IPS DF 4.7 (cell line): ENCODE measurements around the gene GRIA1.
"Not testable (repeated sequence)": the region's sequence is repeated elsewhere in the genome, so short reads cannot be mapped to it uniquely, and the experiment has no call there.

Source experiments
- DNase-seq: peaks from one replicate; pipeline ENCODE4 v3.0.0-alpha.2; 2013; ENCODE audit warnings: low spot score; ENCODE audit errors: extremely low read depth

Gene GRIA1

GRCh38 chr5:153717287-153717686 is 226.8 kb downstream of the GRIA1 start:
- DNase-seq, result no peak

DNA sequence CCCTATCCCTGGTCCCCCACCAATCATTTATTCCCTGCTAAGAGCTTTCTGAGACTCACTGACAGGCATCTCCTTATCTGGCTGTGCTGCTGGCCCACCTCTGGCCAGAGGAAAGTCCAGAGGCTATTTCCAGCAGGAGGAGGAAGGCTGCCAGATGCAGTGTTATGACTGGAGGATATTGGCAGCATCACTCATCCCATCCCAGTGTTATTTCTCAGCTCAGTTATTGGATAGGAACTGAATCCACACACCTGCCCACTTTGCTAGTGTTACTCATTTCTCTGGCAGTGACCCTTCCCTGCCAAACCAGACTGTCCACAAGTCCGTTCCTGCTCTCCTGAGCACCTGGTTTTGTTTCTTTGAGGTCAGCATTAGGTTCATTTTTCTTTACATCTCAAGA is 228.2 kb downstream of the GRIA1 start:
- no peak for DNase-seq

GRCh38 chr5:153719324-153719723 is 228.9 kb downstream of the GRIA1 start:
- DNase-seq, result no peak

DNA sequence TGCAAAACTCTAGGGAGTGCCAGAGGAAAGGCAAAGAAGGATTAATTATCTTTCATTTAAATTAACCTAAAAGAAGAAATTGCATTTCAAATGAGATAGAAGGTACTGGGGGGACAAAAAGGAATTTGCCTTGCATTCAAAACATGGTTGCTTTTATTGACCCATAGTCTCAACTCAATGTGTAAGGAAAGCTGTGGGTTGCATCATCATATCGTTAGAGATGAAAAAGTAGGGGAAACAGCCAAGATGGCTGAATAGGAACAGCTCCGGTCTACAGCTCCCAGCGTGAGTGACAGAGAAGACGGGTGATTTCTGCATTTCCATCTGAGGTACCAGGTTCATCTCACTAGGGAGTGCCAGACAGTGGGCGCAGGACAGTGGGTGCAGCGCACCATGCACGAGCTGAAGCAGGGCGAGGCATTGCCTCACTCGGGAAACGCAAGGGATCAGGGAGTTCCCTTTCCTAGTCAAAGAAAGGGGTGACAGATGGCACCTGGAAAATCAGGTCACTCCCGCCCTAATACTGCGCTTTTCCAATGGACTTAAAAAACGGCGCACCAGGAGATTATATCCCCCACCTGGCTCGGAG is 232.6 kb downstream of the GRIA1 start:
- not testable (repeated sequence) for DNase-seq

DNA sequence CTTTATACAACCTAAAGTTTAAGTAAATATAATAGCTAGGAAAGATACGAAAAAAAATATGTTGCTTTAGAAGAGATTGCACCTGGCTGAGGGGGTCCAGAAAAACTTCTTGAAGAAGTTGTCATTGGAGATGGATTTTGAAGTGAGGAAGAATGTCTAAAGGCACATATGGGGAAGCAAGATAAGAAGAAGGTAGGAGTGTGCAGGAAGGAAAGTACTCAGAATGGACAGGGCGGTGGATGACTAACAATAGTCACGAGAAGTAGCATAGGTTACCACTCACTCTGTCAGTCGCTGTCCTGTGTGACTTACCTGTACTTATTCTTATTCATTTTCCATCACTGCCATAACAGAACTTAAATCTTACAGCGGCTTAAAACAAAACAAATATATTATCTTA is 251.6 kb downstream of the GRIA1 start:
- DNase-seq, result no peak

GRCh38 chr5:153744751-153745150 is 254.3 kb downstream of the GRIA1 start:
- no peak for DNase-seq

DNA sequence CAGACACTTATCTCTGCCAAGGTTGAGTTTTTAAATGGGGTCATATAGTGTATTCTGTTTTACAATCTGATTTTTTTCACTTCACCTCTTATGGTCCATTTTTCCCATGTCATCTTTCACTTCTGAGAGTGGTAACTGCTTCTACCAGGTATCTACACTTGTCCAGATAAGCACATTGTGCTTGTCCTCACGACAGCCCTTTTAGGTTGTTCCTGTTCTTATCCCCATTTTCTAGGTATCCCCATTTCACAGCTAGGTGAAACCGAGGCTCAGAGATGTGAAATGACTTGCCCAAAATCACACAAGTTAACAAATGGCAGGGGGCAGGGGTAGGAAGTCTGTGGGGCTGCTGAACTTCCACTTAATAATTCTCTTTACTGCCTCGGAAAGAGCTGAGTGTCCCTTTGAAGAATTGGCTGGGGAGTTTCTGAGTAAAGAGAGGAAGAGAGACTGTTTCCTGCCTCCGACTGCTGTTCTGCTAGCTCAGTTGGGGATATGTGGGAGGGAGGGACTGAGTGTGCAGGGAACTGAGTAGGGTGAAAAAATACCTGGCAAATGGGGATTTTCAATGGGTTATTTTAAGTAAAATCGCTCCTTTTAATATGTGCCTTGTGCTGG is 255.4 kb downstream of the GRIA1 start:
- no peak for DNase-seq

DNA sequence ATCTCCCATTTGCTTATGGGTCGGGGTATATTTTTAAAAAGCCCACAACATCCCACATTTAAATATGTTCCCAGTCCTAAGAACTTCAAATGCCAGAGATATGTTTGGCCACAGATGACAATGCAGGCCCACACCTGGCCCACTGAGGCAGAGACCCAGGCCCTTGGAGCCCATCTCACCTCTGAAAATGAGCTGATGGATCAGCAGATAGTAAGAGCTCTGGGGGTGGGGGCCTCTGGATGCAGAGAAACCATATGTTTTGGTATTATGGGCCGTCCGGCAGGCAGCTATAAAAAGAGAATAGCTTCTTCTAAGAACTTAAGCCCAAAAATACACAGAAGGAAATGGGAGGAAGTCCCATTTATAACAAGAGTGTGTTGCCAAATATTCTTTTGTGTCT is 256.0 kb downstream of the GRIA1 start:
- no peak for DNase-seq

DNA sequence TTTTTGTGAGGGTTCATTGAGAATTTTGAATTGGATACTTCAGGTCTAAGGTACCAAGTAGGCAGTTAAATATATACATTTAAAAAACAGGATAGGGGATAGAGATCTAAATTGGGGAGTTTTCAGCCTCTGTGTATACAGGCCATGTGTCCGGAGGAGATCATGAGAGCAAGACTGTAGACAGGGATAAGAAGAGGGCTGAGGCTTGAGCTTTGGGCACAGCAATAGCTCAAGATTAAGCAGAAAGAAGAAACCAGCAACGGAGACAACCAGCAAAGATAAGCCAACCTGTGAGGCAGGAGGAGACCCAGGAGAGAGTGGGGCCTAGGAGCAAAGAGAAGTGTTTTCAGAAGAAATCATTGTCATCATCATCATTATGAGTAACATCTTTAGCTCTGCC is 258.4 kb downstream of the GRIA1 start:
- no peak for DNase-seq

DNA sequence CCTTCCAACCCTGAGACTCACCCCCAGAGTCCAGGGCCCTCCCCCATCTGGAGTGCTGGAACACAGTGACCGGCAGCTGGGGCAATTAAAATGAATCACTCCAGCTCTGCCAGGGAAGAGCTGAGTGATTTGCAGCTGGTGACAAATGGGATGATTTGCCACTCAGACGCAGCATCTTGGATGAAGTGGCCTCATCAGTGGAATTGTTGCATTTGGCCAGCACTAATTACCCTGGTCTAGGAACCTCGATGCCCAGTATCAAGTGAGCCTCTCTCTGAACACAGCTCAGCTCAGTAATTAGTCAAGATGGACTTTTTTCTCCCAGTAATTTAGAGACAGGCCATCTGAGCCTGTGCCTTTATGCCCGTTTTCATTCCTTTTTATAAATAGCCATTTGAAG is 259.5 kb downstream of the GRIA1 start:
- DNase-seq, result no peak

- DNase-seq, result no peak
Observed at GRCh38 chr5:153751251-153751650, 260.8 kb downstream of the GRIA1 start.

DNA sequence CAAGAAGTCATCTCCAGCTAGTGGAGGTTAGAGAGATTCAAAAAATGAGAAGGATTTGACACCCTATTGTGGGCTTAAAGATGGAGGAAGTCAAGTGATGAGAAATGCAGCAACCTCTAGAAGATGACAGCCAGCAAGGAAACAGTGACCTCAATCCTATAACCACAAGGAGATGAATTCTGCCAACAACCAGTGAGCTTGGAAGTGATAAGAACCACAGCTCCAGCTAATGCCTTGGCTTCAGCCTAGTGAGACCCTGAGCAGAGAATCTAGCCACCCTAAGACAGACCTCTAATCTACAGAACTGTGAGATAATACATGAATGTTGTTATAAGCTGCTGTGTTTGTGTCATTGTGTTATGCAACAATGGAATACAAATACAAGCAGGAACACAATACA is 262.4 kb downstream of the GRIA1 start:
- DNase-seq, result no peak

DNA sequence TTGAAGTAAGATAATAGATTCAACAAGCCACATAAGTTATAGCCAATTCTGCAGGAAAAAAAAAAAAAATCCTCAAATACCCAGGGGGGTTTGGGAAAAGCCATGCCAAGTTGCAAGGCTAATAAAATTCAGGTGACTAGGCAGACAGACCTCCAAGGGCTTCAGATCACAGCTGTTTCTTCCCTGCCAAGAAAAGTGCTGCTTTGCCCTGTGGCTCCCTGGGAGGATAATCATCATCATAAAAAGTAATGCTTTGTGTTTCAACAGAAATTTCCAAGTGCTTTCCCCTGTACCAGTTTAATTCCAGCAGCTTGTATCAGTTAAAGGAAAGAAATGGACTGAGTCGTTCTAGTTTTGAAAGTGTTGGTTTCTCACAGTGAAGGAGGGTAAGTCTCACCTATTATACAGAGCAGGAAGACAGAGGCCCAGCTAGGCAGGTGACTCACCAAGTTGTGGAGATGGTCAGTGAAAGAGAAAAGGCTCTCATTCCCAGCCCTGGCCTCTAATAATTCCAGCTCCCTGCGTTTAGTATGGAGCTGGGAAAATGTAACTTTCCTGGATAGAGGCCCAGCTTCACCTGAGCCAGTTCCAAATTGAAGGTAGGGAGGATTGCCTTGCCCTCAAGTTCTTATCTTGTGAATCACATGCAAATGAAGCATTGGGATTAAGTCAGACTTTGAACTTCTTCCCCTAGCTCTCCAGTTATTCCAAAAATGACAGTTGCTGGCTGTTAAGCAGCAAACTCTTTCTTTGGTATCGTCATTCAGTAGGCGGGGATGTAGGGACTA is 263.4 kb downstream of the GRIA1 start:
- DNase-seq, result no peak

DNA sequence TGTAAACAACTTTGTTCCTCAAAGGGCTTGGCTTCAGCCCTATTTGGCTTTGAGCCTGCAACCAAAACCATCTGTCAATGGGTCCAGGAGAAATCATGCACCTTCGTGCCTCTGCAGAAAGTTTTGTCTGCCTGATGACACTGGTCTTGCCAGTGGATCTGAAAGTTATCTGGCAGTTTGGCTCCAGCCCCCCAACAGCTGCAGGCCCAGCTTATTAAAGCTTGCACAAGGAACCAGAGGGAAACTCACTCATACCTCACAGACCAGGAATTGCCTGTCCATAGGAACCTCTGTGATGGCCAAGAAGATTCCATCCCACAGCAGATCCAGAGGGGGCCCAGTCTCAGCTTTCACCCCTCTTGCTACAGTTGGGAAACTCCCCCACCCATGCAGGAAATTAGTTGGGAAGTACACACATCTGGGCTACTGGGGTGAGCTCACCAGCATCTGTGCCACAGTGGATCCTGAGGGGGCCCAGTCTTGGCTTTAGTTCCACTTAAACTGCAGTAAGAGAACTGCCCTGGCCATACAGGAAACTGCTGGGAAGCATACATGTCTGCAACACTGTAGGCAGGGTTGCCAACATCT is 265.5 kb downstream of the GRIA1 start:
- no peak for DNase-seq

DNA sequence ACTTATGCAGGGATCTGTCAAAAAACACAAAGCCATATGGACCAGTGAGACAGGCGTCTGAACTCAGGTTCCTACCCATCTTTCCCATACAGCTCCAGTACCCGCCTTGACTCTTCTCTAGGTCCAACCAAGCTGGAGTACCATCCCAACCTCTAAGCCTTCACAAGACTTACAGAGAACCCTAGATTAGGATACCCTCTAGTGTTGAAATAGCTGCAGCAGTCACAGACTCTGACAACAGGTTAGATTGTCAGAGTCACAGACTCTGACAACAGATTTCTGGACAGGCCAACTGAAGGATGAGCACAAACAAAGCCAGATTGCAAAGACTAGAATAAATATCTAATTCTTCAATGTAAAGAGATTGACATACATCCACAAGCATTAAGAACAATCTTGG is 266.1 kb downstream of the GRIA1 start:
- DNase-seq, result no peak

DNA sequence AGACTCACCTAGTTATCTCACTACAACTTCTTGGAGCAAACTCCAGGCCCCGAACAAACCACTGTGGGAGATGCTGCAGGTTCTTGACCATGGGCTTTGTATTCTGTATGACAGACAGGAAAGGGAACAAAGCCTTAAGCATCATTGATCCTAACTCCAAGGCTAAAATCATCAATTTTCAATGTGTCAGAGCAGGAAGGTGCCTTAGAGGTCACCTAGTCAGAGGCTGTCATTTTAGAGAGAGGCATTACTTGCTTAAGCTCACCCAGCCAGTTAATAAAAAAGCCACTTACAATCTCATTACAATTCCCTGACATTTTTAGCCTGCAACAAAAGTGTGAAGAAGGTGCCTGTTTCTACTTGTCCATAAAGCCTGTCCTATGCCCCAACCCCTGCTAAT is 275.5 kb downstream of the GRIA1 start:
- no peak for DNase-seq

- DNase-seq, result no peak
Observed at GRCh38 chr5:153767221-153768188, 277.0 kb downstream of the GRIA1 start.

- no peak for DNase-seq
Observed at GRCh38 chr5:153770066-153770465, 279.6 kb downstream of the GRIA1 start.

- no peak for DNase-seq
Observed at GRCh38 chr5:153774686-153775085, 284.2 kb downstream of the GRIA1 start.

- no peak for DNase-seq
Observed at GRCh38 chr5:153775923-153776322, 285.5 kb downstream of the GRIA1 start.
